Mesenchymal stem cell (in vitro differentiated cells and primary cell): ENCODE data around the gene WNT9A.
A peak's percentile ranks its signal among the peaks of the same experiment; 100 is the strongest.

Experiments used
- DNase-seq: peaks from one replicate; pipeline ENCODE4 v3.0.0-alpha.2; 2013
- H2AFZ ChIP-seq: one replicate; pipeline ENCODE4 v1.6.1; 2013; ENCODE audit warnings: low read depth, mild to moderate bottlenecking, control low read depth, inconsistent platforms, low read length, moderate library complexity
- H2AK5ac ChIP-seq: 2 replicates; pipeline ENCODE4 v1.6.1; 2013; ENCODE audit warnings: low read length, moderate library complexity, mild to moderate bottlenecking, inconsistent platforms; ENCODE audit not compliant: severe bottlenecking
- H2BK120ac ChIP-seq: one replicate; pipeline ENCODE4 v1.6.1; 2013; ENCODE audit warnings: low read depth, mild to moderate bottlenecking, inconsistent platforms, low read length, moderate library complexity
- H2BK12ac ChIP-seq, 2 experiments: one replicate each; pipeline ENCODE4 v1.6.1; 2013; ENCODE audit warnings: inconsistent platforms in 2 of 2, low read length in 2 of 2, mild to moderate bottlenecking in 2 of 2, moderate library complexity in 2 of 2, control low read depth in 1 of 2
- H2BK15ac ChIP-seq: one replicate; pipeline ENCODE4 v1.6.1; 2013; ENCODE audit warnings: mild to moderate bottlenecking, low read depth, inconsistent platforms; ENCODE audit not compliant: poor library complexity, severe bottlenecking
- H2BK5ac ChIP-seq: 2 replicates; pipeline ENCODE4 v1.6.1; 2013; ENCODE audit warnings: low read depth, mild to moderate bottlenecking, low read length, control low read depth, inconsistent platforms; ENCODE audit not compliant: poor library complexity, severe bottlenecking
- H3K14ac ChIP-seq, 2 experiments: one replicate each; pipeline ENCODE4 v1.6.1; 2013; ENCODE audit warnings: inconsistent platforms in 2 of 2, low read length in 2 of 2, control low read depth in 1 of 2, mild to moderate bottlenecking in 1 of 2, moderate library complexity in 1 of 2
- H3K18ac ChIP-seq, 2 experiments: one replicate each; pipeline ENCODE4 v1.6.1; 2013; ENCODE audit warnings: inconsistent platforms in 2 of 2, low read length in 2 of 2, control low read depth in 1 of 2, low read depth in 1 of 2, mild to moderate bottlenecking in 1 of 2
- H3K23ac ChIP-seq, 2 experiments: one replicate each; pipeline ENCODE4 v1.6.1; 2013; ENCODE audit warnings: inconsistent platforms in 2 of 2, low read length in 2 of 2, mild to moderate bottlenecking in 2 of 2, moderate library complexity in 2 of 2, control low read depth in 1 of 2
- H3K27ac ChIP-seq: 2 replicates; pipeline ENCODE4 v1.5.1; 2013; ENCODE audit warnings: mild to moderate bottlenecking, moderate library complexity, low read length, control low read depth, inconsistent platforms; ENCODE audit not compliant: poor library complexity, severe bottlenecking
- H3K27me3 ChIP-seq, 2 experiments: 2 replicates each; pipeline versions ENCODE4 v1.6.1 to v1.7.0; 2013; ENCODE audit warnings: low read length in 2 of 2, mild to moderate bottlenecking in 2 of 2, moderate library complexity in 2 of 2, control low read depth in 1 of 2, inconsistent platforms in 1 of 2; ENCODE audit not compliant: control insufficient read depth in 1 of 2, insufficient read depth in 1 of 2
- H3K36me3 ChIP-seq, 2 experiments: 2 replicates each; pipeline versions ENCODE4 v1.6.1 to v1.7.0; 2013; ENCODE audit warnings: low read length in 2 of 2, control low read depth in 1 of 2, inconsistent platforms in 1 of 2, low read depth in 1 of 2, mild to moderate bottlenecking in 1 of 2; ENCODE audit not compliant: insufficient read depth in 2 of 2, control insufficient read depth in 1 of 2
- H3K4ac ChIP-seq, 2 experiments: one replicate each; pipeline ENCODE4 v1.6.1; 2013; ENCODE audit warnings: inconsistent platforms in 2 of 2, low read length in 2 of 2, mild to moderate bottlenecking in 2 of 2, moderate library complexity in 2 of 2, control low read depth in 1 of 2, low read depth in 1 of 2
- H3K4me1 ChIP-seq: 2 replicates; pipeline ENCODE4 v1.6.1; 2013; ENCODE audit warnings: low read depth, low read length, control low read depth; ENCODE audit not compliant: control insufficient read depth, insufficient read depth
- H3K4me2 ChIP-seq: 2 replicates; pipeline ENCODE4 v1.6.1; 2013; ENCODE audit warnings: low read length, mild to moderate bottlenecking, inconsistent platforms; ENCODE audit not compliant: poor library complexity, severe bottlenecking
- H3K4me3 ChIP-seq, 2 experiments: 2 replicates each; pipeline versions ENCODE4 v1.5.1 to v1.7.0; 2013; ENCODE audit warnings: low read length in 2 of 2, mild to moderate bottlenecking in 2 of 2, control low read depth in 1 of 2, low read depth in 1 of 2; ENCODE audit not compliant: insufficient read depth in 1 of 2
- H3K79me1 ChIP-seq: replicated peaks from 2 replicates; pipeline ENCODE4 v1.6.1; 2013; ENCODE audit warnings: mild to moderate bottlenecking, control low read depth, low read length, inconsistent platforms; ENCODE audit not compliant: poor library complexity, severe bottlenecking
- H3K9ac ChIP-seq: 2 replicates; pipeline ENCODE4 v1.7.0; 2013; ENCODE audit warnings: mild to moderate bottlenecking, low read length, moderate library complexity
- H3K9me3 ChIP-seq: 2 replicates; pipeline ENCODE4 v1.7.0; 2013; ENCODE audit warnings: mild to moderate bottlenecking, low read length; ENCODE audit not compliant: control insufficient read depth
- H4K8ac ChIP-seq: one replicate; pipeline ENCODE4 v1.6.1; 2013; ENCODE audit warnings: inconsistent platforms, mild to moderate bottlenecking, low read length, moderate library complexity
- H4K91ac ChIP-seq: one replicate; pipeline ENCODE4 v1.6.1; 2013; ENCODE audit warnings: mild to moderate bottlenecking, low read length, inconsistent platforms
- WGBS: methylation state at CpG from one replicate; pipeline ENCODE4 v1.1.7; 2013; ENCODE audit warnings: mixed read lengths; 5-methylcytosine and 5-hydroxymethylcytosine counted together

Gene WNT9A

GRCh38 chr1:227938911-227939790 lies 8.6 kb downstream of the WNT9A start:
- Histone ChIP-seq H3K36me3 (peaks cover 0 to 36% of the 10 kb centered on the region in 2 experiments), H2BK120ac (no peak overlapping the region), H3K18ac (no peak overlapping the region), H3K79me1 (peaks cover 49% of the 10 kb centered on the region), H3K27ac (no peak overlapping the region), H3K4ac (no peak overlapping the region), H3K9me3 (peaks cover 10% of the 10 kb centered on the region), H3K4me3 (no peak overlapping the region), H4K91ac (no peak overlapping the region), H2AFZ (no peak overlapping the region), H2BK5ac (no peak overlapping the region), H3K27me3 (no peaks in the 10 kb centered on the region), H2AK5ac (no peak overlapping the region), H2BK12ac (no peak overlapping the region), H3K23ac (no peak overlapping the region), H2BK15ac (no peak overlapping the region), H3K9ac (no peak overlapping the region), H3K14ac (peak overlapping the region in 1 of 2 experiments; percentile 55), H3K4me1 (peaks cover 24% of the 10 kb centered on the region), H3K4me2 (no peak overlapping the region), H4K8ac (no peak overlapping the region)
- WGBS: 87% methylated on average over 27 of the region's 27 CpGs
- no peak for DNase-seq

DNA sequence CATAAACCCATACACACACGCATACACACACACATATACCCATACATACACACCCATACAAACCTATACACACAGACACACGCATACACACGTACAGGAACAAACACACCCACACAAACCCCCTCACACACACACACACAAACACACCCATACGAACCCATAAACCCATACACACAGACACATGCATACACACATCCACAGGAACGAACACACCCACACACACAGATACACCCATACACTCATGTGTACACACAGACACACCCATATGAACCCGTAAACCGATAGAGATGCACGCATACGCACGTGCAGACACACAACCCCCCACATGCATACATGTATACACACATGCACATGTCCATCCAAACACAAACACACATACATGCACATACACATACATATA lies 9.5 kb downstream of the WNT9A start:
- H4K91ac ChIP-seq: no peak overlapping the region
- no peak overlapping the region for H3K4me2 ChIP-seq
- H2AK5ac ChIP-seq: no peak overlapping the region
- peaks cover 10% of the 10 kb centered on the region for H3K9me3 ChIP-seq
- no peak overlapping the region for H3K23ac ChIP-seq
- H3K27ac ChIP-seq: no peak overlapping the region
- DNase-seq: no peak
- no peaks in the 10 kb centered on the region for H3K27me3 ChIP-seq
- H2BK12ac ChIP-seq: no peak overlapping the region
- no peak overlapping the region for H2BK5ac ChIP-seq
- H2AFZ ChIP-seq: no peak overlapping the region
- H3K79me1 ChIP-seq: peaks cover 52% of the 10 kb centered on the region
- peaks cover 0 to 36% of the 10 kb centered on the region in 2 experiments for H3K36me3 ChIP-seq
- H3K14ac ChIP-seq: no peak overlapping the region
- H2BK120ac ChIP-seq: no peak overlapping the region
- 90% methylated on average over 10 of the region's 10 CpGs for WGBS
- H2BK15ac ChIP-seq: no peak overlapping the region
- no peak overlapping the region for H3K4ac ChIP-seq
- no peak overlapping the region for H3K9ac ChIP-seq
- H3K18ac ChIP-seq: no peak overlapping the region
- no peak overlapping the region for H3K4me3 ChIP-seq
- peaks cover 24% of the 10 kb centered on the region for H3K4me1 ChIP-seq
- no peak overlapping the region for H4K8ac ChIP-seq

DNA sequence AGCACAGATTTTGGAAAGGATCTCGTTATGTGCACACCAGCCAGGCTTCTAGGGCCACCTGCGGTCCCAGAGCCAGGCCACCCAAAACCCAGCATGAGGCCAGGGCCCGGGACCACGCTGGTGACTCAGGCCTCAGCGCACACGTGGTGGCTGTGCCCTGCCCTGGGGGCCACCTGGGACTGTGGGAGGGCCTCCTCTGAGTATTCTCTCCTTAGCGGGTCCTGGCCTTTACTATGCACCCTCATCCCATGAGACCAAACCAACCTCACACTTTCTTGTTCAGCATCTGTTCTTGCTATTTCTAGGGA lies 9.9 kb downstream of the WNT9A start:
- Histone ChIP-seq H2AFZ (no peak overlapping the region), H4K8ac (no peak overlapping the region), H2AK5ac (no peak overlapping the region), H2BK5ac (no peak overlapping the region), H3K27me3 (no peaks in the 10 kb centered on the region), H3K18ac (no peak overlapping the region), H3K4me2 (no peak overlapping the region), H3K4me1 (peaks cover 24% of the 10 kb centered on the region), H3K36me3 (peaks cover 0 to 36% of the 10 kb centered on the region in 2 experiments), H2BK12ac (no peak overlapping the region), H3K4me3 (no peak overlapping the region), H3K27ac (no peak overlapping the region), H3K79me1 (peaks cover 51% of the 10 kb centered on the region), H3K23ac (no peak overlapping the region), H2BK15ac (no peak overlapping the region), H2BK120ac (no peak overlapping the region), H3K4ac (no peak overlapping the region), H4K91ac (no peak overlapping the region), H3K14ac (no peak overlapping the region), H3K9me3 (peaks cover 15% of the 10 kb centered on the region), H3K9ac (no peak overlapping the region)
- 88% methylated on average over 7 of the region's 7 CpGs for WGBS
- DNase-seq: no peak

- no peak overlapping the region for H2BK15ac ChIP-seq
- H4K91ac ChIP-seq: no peak overlapping the region
- peaks cover 0 to 36% of the 10 kb centered on the region in 2 experiments for H3K36me3 ChIP-seq
- H2BK5ac ChIP-seq: no peak overlapping the region
- H3K4me1 ChIP-seq: peaks cover 24% of the 10 kb centered on the region
- no peak overlapping the region for H2BK120ac ChIP-seq
- 87% methylated on average over 20 of the region's 20 CpGs for WGBS
- H2AK5ac ChIP-seq: no peak overlapping the region
- H3K4me2 ChIP-seq: no peak overlapping the region
- no peak overlapping the region for H4K8ac ChIP-seq
- H3K14ac ChIP-seq: no peak overlapping the region
- no peak overlapping the region for H3K18ac ChIP-seq
- no peaks in the 10 kb centered on the region for H3K27me3 ChIP-seq
- no peak overlapping the region for H3K9ac ChIP-seq
- H3K27ac ChIP-seq: no peak overlapping the region
- H3K23ac ChIP-seq: no peak overlapping the region
- H2AFZ ChIP-seq: no peak overlapping the region
- DNase-seq: no peak
- H3K9me3 ChIP-seq: peaks cover 20% of the 10 kb centered on the region
- H3K79me1 ChIP-seq: peaks cover 49% of the 10 kb centered on the region
- H3K4ac ChIP-seq: no peak overlapping the region
- H2BK12ac ChIP-seq: no peak overlapping the region
- H3K4me3 ChIP-seq: no peak overlapping the region
Measured at GRCh38 chr1:227937031-227937837, 10.5 kb downstream of the WNT9A start.
